B cell (primary cell): Measurements from ENCODE around the gene CPEB2. TPM values are rescaled to one million over a fixed set of nuclear protein-coding genes. Genes with fewer than 3 reads are reported as not detected.

Experiments
- ATAC-seq: fragments of 200-7000 bp; cut with Tn5 transposase; one replicate; pipeline ENCODE4 v1.10.0; 2021; ENCODE audit warnings: low read depth, mild to moderate bottlenecking, moderate number of reproducible peaks, moderate library complexity
- CTCF ChIA-PET: fragments of 350-600 bp; sonication (Branson Sonifier 250); formaldehyde crosslinking; loops from one replicate; lab custom pipeline; 2021; ENCODE audit warnings: antibody characterized with exemption, inconsistent platforms; lab: Charles Lee
- POLR2A ChIA-PET: fragments of 350-600 bp; sonication (Branson Sonifier 250); formaldehyde crosslinking; loops from one replicate; lab custom pipeline; 2021; ENCODE audit warnings: antibody characterized with exemption; lab: Charles Lee
- DNase-seq: peaks from one replicate; pipeline ENCODE4 v3.0.0; 2013
- H2AFZ ChIP-seq: 2 replicates; pipeline ENCODE4 v1.6.1; 2012; ENCODE audit warnings: mild to moderate bottlenecking, low read depth, low read length; ENCODE audit not compliant: insufficient read depth, poor library complexity, severe bottlenecking
- H3K27ac ChIP-seq, 2 donors: 1 replicate in 1 of 2; 2 replicates in 1 of 2; pipeline ENCODE4 v1.5.1; 2012 to 2013; ENCODE audit warnings: low read length in 2 of 2, mild to moderate bottlenecking in 2 of 2, moderate library complexity in 1 of 2
- H3K27me3 ChIP-seq, 4 experiments: fragments of 200-600 bp in 1 of 4; sonication (generic) in 1 of 4; replicated peaks in 1 of 4; 1 replicate in 2 of 4; 2 replicates in 2 of 4; pipeline versions ENCODE4 v1.6.1 to v1.7.0; 2013 to 2016; ENCODE audit warnings: low read length in 3 of 4, mild to moderate bottlenecking in 2 of 4, mixed read lengths in 1 of 4, moderate library complexity in 1 of 4; ENCODE audit not compliant: insufficient read depth in 4 of 4, control insufficient read depth in 3 of 4; ENCODE audit errors: control extremely low read depth in 1 of 4
- H3K36me3 ChIP-seq, 2 experiments: replicated peaks in 1 of 2; 1 replicate in 1 of 2; 2 replicates in 1 of 2; pipeline versions ENCODE4 v1.6.1 to v1.7.1; 2013; ENCODE audit warnings: low read length in 1 of 2; ENCODE audit not compliant: insufficient read depth in 2 of 2, control insufficient read depth in 1 of 2; ENCODE audit errors: control extremely low read depth in 1 of 2, extremely low read depth in 1 of 2
- H3K4me1 ChIP-seq, 2 donors: fragments of 200-600 bp in 1 of 2; sonication (generic) in 1 of 2; 1 replicate in 1 of 2; 2 replicates in 1 of 2; pipeline versions ENCODE4 v1.5.1 to v1.6.1; 2013 to 2017; ENCODE audit warnings: low read length in 2 of 2; ENCODE audit not compliant: control insufficient read depth in 2 of 2, insufficient read depth in 2 of 2
- H3K4me2 ChIP-seq: replicated peaks from 2 replicates; pipeline ENCODE3; 2012; ENCODE audit warnings: mild to moderate bottlenecking, low read depth, low read length; ENCODE audit not compliant: poor library complexity, severe bottlenecking
- H3K4me3 ChIP-seq, 5 experiments: fragments of 200-600 bp in 1 of 5; sonication (generic) in 1 of 5; 1 replicate in 3 of 5; 2 replicates in 2 of 5; pipeline versions ENCODE4 v1.5.1 to v1.7.0; 2011 to 2016; ENCODE audit warnings: low read length in 4 of 5, mild to moderate bottlenecking in 4 of 5, low read depth in 2 of 5, control low read depth in 1 of 5, moderate library complexity in 1 of 5; ENCODE audit not compliant: insufficient read depth in 1 of 5; ENCODE audit errors: control extremely low read depth in 1 of 5, extremely low read depth in 1 of 5
- H3K79me2 ChIP-seq: fragments of 200-600 bp; sonication (generic); one replicate; pipeline ENCODE4 v1.6.0; 2016; ENCODE audit warnings: low read length; ENCODE audit not compliant: control insufficient read depth, insufficient read depth
- H3K9ac ChIP-seq: fragments of 200-600 bp; sonication (generic); 2 replicates; pipeline ENCODE4 v1.6.1; 2017; ENCODE audit warnings: mild to moderate bottlenecking, low read length, moderate library complexity
- H3K9me3 ChIP-seq, 3 donors: one replicate each; pipeline versions ENCODE4 v1.6.1 to v1.7.1; 2013; ENCODE audit warnings: low read length in 2 of 3; ENCODE audit not compliant: control insufficient read depth in 2 of 3, insufficient read depth in 1 of 3; ENCODE audit errors: control extremely low read depth in 1 of 3
- H4K20me1 ChIP-seq: 2 replicates; pipeline ENCODE4 v1.6.0; 2012; ENCODE audit warnings: mild to moderate bottlenecking, low read length; ENCODE audit not compliant: insufficient read depth, control insufficient read depth, poor library complexity, severe bottlenecking
- H3K27ac Mint-ChIP-seq: one replicate; pipeline ENCODE4 v1.8.0; 2021; ENCODE audit warnings: mixed read lengths
- H3K27me3 Mint-ChIP-seq: one replicate; pipeline ENCODE4 v1.8.0; 2021; ENCODE audit warnings: mixed read lengths
- H3K4me1 Mint-ChIP-seq: one replicate; pipeline ENCODE4 v1.8.0; 2021; ENCODE audit warnings: mixed read lengths
- H3K4me3 Mint-ChIP-seq: one replicate; pipeline ENCODE4 v1.8.0; 2021; ENCODE audit warnings: mixed read lengths
- H3K9me3 Mint-ChIP-seq: one replicate; pipeline ENCODE4 v1.8.0; 2022; ENCODE audit warnings: mixed read lengths; ENCODE audit not compliant: insufficient read depth
- CTCF ChIP-seq: fragments of 200-600 bp; IDR thresholded peaks from one replicate; pipeline ENCODE4 v1.8.0; 2022; ENCODE audit warnings: antibody characterized with exemption, mild to moderate bottlenecking
- EZH2 ChIP-seq: IDR thresholded peaks from 2 replicates; pipeline ENCODE4 v1.6.1; 2012; ENCODE audit warnings: borderline replicate concordance, low read depth, mild to moderate bottlenecking, moderate library complexity, low read length; ENCODE audit not compliant: insufficient read depth, poor library complexity, severe bottlenecking
- WGBS: methylation state at CpG from one replicate; pipeline ENCODE4 v1.1.5; 2013; ENCODE audit warnings: missing lambda C conversion rate; ENCODE audit not compliant: insufficient coverage; 5-methylcytosine and 5-hydroxymethylcytosine counted together
- intact Hi-C: fragments of 100-400 bp; cut with micrococcal nuclease; formaldehyde crosslinking; loops from one replicate; pipeline ENCODE4 v1.10.0; 2022
- polyA plus RNA-seq: library from polyadenylated mRNA; depleted of rRNA; stranded (reverse); fragments of >200 nt; gene quantifications from 2 replicates; pipeline ENCODE4 v1.2.3, GENCODE V29; 2012
- total RNA-seq, 2 donors: library from RNA; stranded (reverse); fragments of 120-200 nt in 1 of 2; gene quantifications; 1 replicate in 1 of 2; 2 replicates in 1 of 2; pipeline versions ENCODE4 v1.2.3 to v1.2.4, GENCODE V29; 2013 to 2022

Gene CPEB2
- total and polyA plus RNA-seq, 2 donors (not counting 1 experiment from before 2014, with no cell fraction given): 3.2 to 18.0 TPM

GRCh38 chr4:15002659-15003400 is 549 bp downstream of the CPEB2 start:
- Histone ChIP-seq H3K9ac (peak overlapping the region; percentile 98), H3K27me3 (no peaks in the 10 kb centered on the region), H3K4me1 (peaks cover 10 to 12% of the 10 kb centered on the region in 2 donors), H3K4me3 (peak overlapping the region; percentile 0 to 99 (median 94)), H2AFZ (peak overlapping the region; percentile 94), H3K4me2 (peak overlapping the region; percentile 93), H3K9me3 (no peaks in the 10 kb centered on the region), H3K79me2 (peaks cover 30% of the 10 kb centered on the region), H3K27ac (peak overlapping the region; percentile 100), H3K36me3 (no peaks in the 10 kb centered on the region), H4K20me1 (peaks cover 13% of the 10 kb centered on the region)
- DNase-seq: peak; percentile 90
- peaks cover 25% of the 10 kb centered on the region for H3K4me1 Mint-ChIP-seq
- no peaks in the 10 kb centered on the region for H3K27me3 Mint-ChIP-seq
- CTCF ChIA-PET: no interaction called here
- peak; percentile 32 for ATAC-seq
- peak overlapping the region; percentile 98 for H3K27ac Mint-ChIP-seq
- POLR2A ChIA-PET: interaction anchor here (0.7 to 1.6 kb wide), 2 partner anchors 54 to 651 kb away, joined by 4 read pairs; no protein-coding TSS in a partner anchor
- intact Hi-C loops: loop anchor here (1.0 to 10.0 kb wide), 10 partner anchors 409 to 1456 kb away; partner anchors contain the start of genes BOD1L1, FAM200B and FBXL5
- no peaks in the 10 kb centered on the region for H3K9me3 Mint-ChIP-seq
- H3K4me3 Mint-ChIP-seq: peak overlapping the region; percentile 93
- WGBS: under 1% methylated on average over 74 of the region's 74 CpGs
- TF ChIP-seq EZH2: no peak
- no peak for TF ChIP-seq CTCF
